Measurements from ENCODE around the gene TMC4.

Gene TMC4

GRCh38 chr19:54153731-54154326 is 19.1 kb downstream of the TMC4 start:
- no peak for DNase-seq

- DNase-seq = peak; percentile 16
These were observed 20.0 kb downstream of the TMC4 start for GRCh38 chr19:54152878-54153524.

- DNase-seq = no peak
These were observed 20.7 kb downstream of the TMC4 start for GRCh38 chr19:54152267-54152666.

GRCh38 chr19:54151362-54152035 is 21.5 kb downstream of the TMC4 start:
- no peak for DNase-seq

- DNase-seq = no peak
These were observed 23.7 kb downstream of the TMC4 start for GRCh38 chr19:54149021-54149812.

GRCh38 chr19:54148158-54148557 is 24.8 kb downstream of the TMC4 start:
- no peak for DNase-seq

GRCh38 chr19:54147676-54148075 is 25.3 kb downstream of the TMC4 start:
- DNase-seq = no peak

- no peak for DNase-seq
These were observed 27.3 kb downstream of the TMC4 start for GRCh38 chr19:54145541-54146158.

- no peak for DNase-seq
These were observed 30.7 kb downstream of the TMC4 start for GRCh38 chr19:54142166-54142780.

- DNase-seq = no peak
These were observed 31.6 kb downstream of the TMC4 start for GRCh38 chr19:54141356-54141755.

GRCh38 chr19:54138489-54139256 is 34.3 kb downstream of the TMC4 start:
- no peak for DNase-seq

GRCh38 chr19:54137699-54138488 is 35.1 kb downstream of the TMC4 start, which contains the start of gene CNOT3:
TSS of gene CNOT3 (plus strand) at chr19:54137762. CDS start at chr19:54142979, 5,217 bp downstream.
- DNase-seq = no peak

- peak; percentile 100 for DNase-seq
These were observed 35.9 kb downstream of the TMC4 start for GRCh38 chr19:54136864-54137698.

GRCh38 chr19:54136086-54136863 is 36.7 kb downstream of the TMC4 start:
- DNase-seq = no peak

- DNase-seq = no peak
These were observed 38.9 kb downstream of the TMC4 start for GRCh38 chr19:54133957-54134590.

- DNase-seq = peak; percentile 32
These were observed 39.5 kb downstream of the TMC4 start for GRCh38 chr19:54133312-54133956.

GRCh38 chr19:54129617-54129996 is 43.4 kb downstream of the TMC4 start:
- no peak for DNase-seq

Measured in fibroblast of skin of back (primary cell).